GM12878 (cell line): ENCODE measurements around the gene ITSN1. TPM values are rescaled to one million over a fixed set of nuclear protein-coding genes. Genes with fewer than 3 reads are reported as not detected.

ENCODE experiments used
- ATAC-seq: fragments of 200-7000 bp; cut with Tn5 transposase; 3 replicates; pipeline ENCODE4 v1.9.1; 2020; ENCODE audit warnings: mild to moderate bottlenecking, moderate library complexity
- BruUV-seq: library from RNA; stranded (reverse); fragments of 400-500 nt; replicated peaks from 2 replicates; lab custom pipeline; 2021; lab: Mats Ljungman, UMichigan
- CTCF ChIA-PET: fragments of 300-600 bp; sonication (Branson Sonifier 250); formaldehyde crosslinking; extraction: SDS; loops from one replicate; lab custom pipeline; 2021; ENCODE audit warnings: inconsistent platforms; lab: Yijun Ruan, JAX
- POLR2A ChIA-PET: fragments of 350-600 bp; formaldehyde crosslinking; extraction: SDS; loops from one replicate; lab custom pipeline; 2021; ENCODE audit warnings: inconsistent platforms; lab: Charles Lee
- RAD21 ChIA-PET: fragments of 300-600 bp; sonication (Branson Sonifier 250); formaldehyde crosslinking; loops from one replicate; lab custom pipeline; 2023; ENCODE audit warnings: antibody characterized with exemption; ENCODE audit not compliant: unreplicated experiment; lab: Charles Lee
- SMC1A ChIA-PET: fragments of 300-600 bp; sonication (Branson Sonifier 250); formaldehyde crosslinking; loops from one replicate; lab custom pipeline; 2023; ENCODE audit not compliant: unreplicated experiment, uncharacterized antibody; lab: Charles Lee
- DNase-seq: peaks from one replicate; pipeline ENCODE4 v3.0.0-alpha.2; 2011; ENCODE audit warnings: low read depth, low spot score
- FAIRE-seq: peaks from 3 replicates; lab custom pipeline; 2011; peaks lifted over from hg19 to GRCh38; lab: Jason Lieb, UNC
- H2AFZ ChIP-seq: 2 replicates; pipeline ENCODE4 v1.6.0; 2011; ENCODE audit warnings: low read depth, low read length, control low read depth; ENCODE audit not compliant: control insufficient read depth
- H3K27ac ChIP-seq: 2 replicates; pipeline ENCODE4 v1.5.1; 2011; ENCODE audit warnings: control low read depth; ENCODE audit not compliant: control insufficient read depth, insufficient read depth
- H3K27me3 ChIP-seq, 2 experiments: replicated peaks in 1 of 2; 2 replicates each; pipeline versions ENCODE4 v1.6.0 to v1.6.1; 2011; ENCODE audit warnings: low read length in 1 of 2; ENCODE audit not compliant: control insufficient read depth in 2 of 2, insufficient read depth in 2 of 2
- H3K36me3 ChIP-seq, 2 experiments: 2 replicates each; pipeline ENCODE4 v1.5.1; 2011; ENCODE audit warnings: low read length in 1 of 2; ENCODE audit not compliant: control insufficient read depth in 2 of 2, insufficient read depth in 2 of 2
- H3K4me1 ChIP-seq: 2 replicates; pipeline ENCODE4 v1.6.1; 2011; ENCODE audit warnings: mild to moderate bottlenecking, low read length, moderate library complexity, mixed read lengths; ENCODE audit not compliant: control insufficient read depth, insufficient read depth
- H3K4me2 ChIP-seq: 2 replicates; pipeline ENCODE4 v1.6.0; 2011; ENCODE audit warnings: control low read depth; ENCODE audit not compliant: control insufficient read depth, insufficient read depth
- H3K4me3 ChIP-seq: fragments of 200-600 bp; sonication (generic); 2 replicates; pipeline ENCODE4 v1.5.1; 2016
- H3K79me2 ChIP-seq: 2 replicates; pipeline ENCODE4 v1.6.0; 2011; ENCODE audit warnings: low read length; ENCODE audit not compliant: control insufficient read depth, insufficient read depth
- H3K9ac ChIP-seq: 2 replicates; pipeline ENCODE4 v1.8.0; 2011; ENCODE audit warnings: low read length, control low read depth, mixed read lengths; ENCODE audit not compliant: control insufficient read depth, insufficient read depth
- H3K9me3 ChIP-seq: replicated peaks from 3 replicates; pipeline ENCODE4 v1.5.1; 2011; ENCODE audit warnings: mild to moderate bottlenecking, low read length; ENCODE audit not compliant: control insufficient read depth, insufficient read depth
- H4K20me1 ChIP-seq: 2 replicates; pipeline ENCODE4 v1.6.0; 2011; ENCODE audit not compliant: control insufficient read depth, insufficient read depth
- IKZF2 ChIP-seq, 2 experiments: fragments of 450-650 bp; IDR thresholded peaks; 2 replicates each; pipeline ENCODE4 v1.6.1; 2017; ENCODE audit warnings: mild to moderate bottlenecking in 2 of 2, moderate library complexity in 2 of 2
- POLR2A ChIP-seq: IDR thresholded peaks from 2 replicates; pipeline ENCODE4 v1.6.1; 2011; ENCODE audit warnings: low read depth, mild to moderate bottlenecking, low read length
- POU2F2 ChIP-seq: IDR thresholded peaks from 3 replicates; pipeline ENCODE4 v1.6.1; 2011; ENCODE audit warnings: low read depth, mild to moderate bottlenecking, low read length, borderline replicate concordance
- RB1 ChIP-seq: fragments of 450-650 bp; formaldehyde crosslinking; IDR thresholded peaks from 2 replicates; pipeline ENCODE4 v1.6.1; 2017; ENCODE audit warnings: mild to moderate bottlenecking, borderline replicate concordance
- RELB ChIP-seq: fragments of 450-650 bp; IDR thresholded peaks from 2 replicates; pipeline ENCODE4 v1.6.1; 2017; ENCODE audit warnings: low read depth, mild to moderate bottlenecking, moderate library complexity
- ZZZ3 ChIP-seq: IDR thresholded peaks from 2 replicates; pipeline ENCODE4 v1.6.1; 2011; ENCODE audit warnings: low read depth; ENCODE audit not compliant: control insufficient read depth, insufficient read length
- WGBS: methylation state at CpG from one replicate; pipeline ENCODE4 v1.1.6; 2016; ENCODE audit warnings: low lambda C conversion rate; ENCODE audit not compliant: insufficient replicate concordance, insufficient coverage; ENCODE audit errors: missing lambda C conversion rate; 5-methylcytosine and 5-hydroxymethylcytosine counted together
- in situ Hi-C: fragments of 300-500 bp; cut with MboI; formaldehyde crosslinking; loops from 9 replicates; pipeline ENCODE4 v1.14.3; 2018; ENCODE audit warnings: mixed read lengths
- intact Hi-C: fragments of 100-400 bp; cut with micrococcal nuclease; formaldehyde crosslinking; loops from one replicate; pipeline ENCODE4 v1.14.2; 2022; ENCODE audit not compliant: unreplicated experiment
- polyA plus RNA-seq, 11 experiments: library from polyadenylated mRNA; depleted of rRNA in 4 of 11; unstranded in 6 of 11; stranded (reverse) in 5 of 11; fragments of >200 nt; fragmentation: Nextera tagmentation in 4 of 11; fragmentation: Illumina TruSeq in 1 of 11; extraction: Ambion mirVana in 4 of 11; extraction: Trizol in 1 of 11; gene quantifications; 1 replicate in 1 of 11; 2 replicates in 10 of 11; pipeline versions ENCODE4 v1.2.1 to v1.2.3, GENCODE V29; 2011 to 2016; ENCODE audit warnings: inconsistent platforms in 2 of 11, missing spikeins in 2 of 11, low read depth in 1 of 11
- total RNA-seq, 4 experiments: library from RNA; depleted of rRNA in 3 of 4; stranded (reverse); fragments of >200 nt in 3 of 4; fragmentation: Illumina TruSeq in 1 of 4; extraction: Trizol in 1 of 4; gene quantifications; 2 replicates each; pipeline versions ENCODE4 v1.2.1 to v1.2.3, GENCODE V29; 2013 to 2021

The ITSN1 gene
- total and polyA plus RNA-seq, 10 of the 15 experiments (the other 5 are each of a cell fraction or from before 2014, with no cell fraction given): 0.89 to 10.6 (median 4.8) TPM

GRCh38 chr21:33668620-33669019 is 26.3 kb downstream of the ITSN1 start:
- no peak for FAIRE-seq
- no peak for TF ChIP-seq RELB
- TF ChIP-seq ZZZ3: no peak
- no peak for TF ChIP-seq RB1
- TF ChIP-seq IKZF2 (IDR thresholded peaks at IDR 0.05): no peak
- TF ChIP-seq POU2F2: no peak
- TF ChIP-seq POLR2A: no peak
- TF ChIP-seq, all 136 proteins: peak for 0
- Histone ChIP-seq H3K79me2 (no peaks in the 10 kb centered on the region), H3K4me3 (no peak overlapping the region), H2AFZ (no peak overlapping the region), H3K27ac (no peak overlapping the region), H3K9me3 (no peaks in the 10 kb centered on the region), H3K9ac (no peak overlapping the region), H3K4me2 (no peak overlapping the region), H3K27me3 (no peaks in the 10 kb centered on the region), H4K20me1 (no peaks in the 10 kb centered on the region), H3K4me1 (no peaks in the 10 kb centered on the region), H3K36me3 (no peaks in the 10 kb centered on the region)
- ChIA-PET RAD21 (no interaction called here), POLR2A (no interaction called here), CTCF (no interaction called here), SMC1A (no interaction called here)
- in situ Hi-C loops: no loop called here
- WGBS: 15% methylated on average over 2 of the region's 2 CpGs
- intact Hi-C loops: no loop called here
- DNase-seq: no peak
- no peak for ATAC-seq
- no TSS peak for BruUV-seq
